Stimulated activated memory B cell treated with anti-CD40 and anti-IgM and Interleukin-4, amounts not matched to agents 10 μg/mL and 1 μg/mL and 100 μg/mL, for 72 hours (primary cell): ENCODE data around the gene HAUS3.

Source experiments
- ATAC-seq: fragments of 150-1000 bp; cut with Tn5 transposase; 2 replicates; pipeline ENCODE4 v1.10.0; 2021
- H3K27ac Mint-ChIP-seq: one replicate; pipeline ENCODE4 v1.8.0; 2022; ENCODE audit warnings: mild to moderate bottlenecking, mixed read lengths
- H3K27me3 Mint-ChIP-seq: one replicate; pipeline ENCODE4 v1.8.0; 2022; ENCODE audit warnings: mixed read lengths
- H3K36me3 Mint-ChIP-seq: one replicate; pipeline ENCODE4 v1.8.0; 2022; ENCODE audit warnings: mixed read lengths
- H3K4me1 Mint-ChIP-seq: one replicate; pipeline ENCODE4 v1.8.0; 2022; ENCODE audit warnings: mixed read lengths
- H3K4me3 Mint-ChIP-seq: one replicate; pipeline ENCODE4 v1.8.0; 2022; ENCODE audit warnings: mild to moderate bottlenecking, moderate library complexity, mixed read lengths
- H3K9me3 Mint-ChIP-seq: one replicate; pipeline ENCODE4 v1.8.0; 2022; ENCODE audit warnings: mixed read lengths

Gene HAUS3

GRCh38 chr4:2269618-2270163, 27.8 kb upstream of the HAUS3 start:
- no peak overlapping the region for H3K27ac Mint-ChIP-seq

GRCh38 chr4:2269206-2269531, 27.2 kb upstream of the HAUS3 start:
- Mint-ChIP-seq H3K9me3 (no peaks in the 10 kb centered on the region), H3K27me3 (no peaks in the 10 kb centered on the region), H3K36me3 (no peaks in the 10 kb centered on the region), H3K4me3 (no peak overlapping the region), H3K27ac (no peak overlapping the region), H3K4me1 (peaks cover under 1% of the 10 kb centered on the region)
- no peak for ATAC-seq

More at GRCh38 chr4:2269618-2270163, 27.8 kb upstream of the HAUS3 start:
- no peaks in the 10 kb centered on the region for H3K36me3 Mint-ChIP-seq
- no peaks in the 10 kb centered on the region for H3K9me3 Mint-ChIP-seq
- H3K4me3 Mint-ChIP-seq, result no peak overlapping the region
- H3K27me3 Mint-ChIP-seq, result no peaks in the 10 kb centered on the region
- no peak for ATAC-seq
- H3K4me1 Mint-ChIP-seq, result no peaks in the 10 kb centered on the region

DNA sequence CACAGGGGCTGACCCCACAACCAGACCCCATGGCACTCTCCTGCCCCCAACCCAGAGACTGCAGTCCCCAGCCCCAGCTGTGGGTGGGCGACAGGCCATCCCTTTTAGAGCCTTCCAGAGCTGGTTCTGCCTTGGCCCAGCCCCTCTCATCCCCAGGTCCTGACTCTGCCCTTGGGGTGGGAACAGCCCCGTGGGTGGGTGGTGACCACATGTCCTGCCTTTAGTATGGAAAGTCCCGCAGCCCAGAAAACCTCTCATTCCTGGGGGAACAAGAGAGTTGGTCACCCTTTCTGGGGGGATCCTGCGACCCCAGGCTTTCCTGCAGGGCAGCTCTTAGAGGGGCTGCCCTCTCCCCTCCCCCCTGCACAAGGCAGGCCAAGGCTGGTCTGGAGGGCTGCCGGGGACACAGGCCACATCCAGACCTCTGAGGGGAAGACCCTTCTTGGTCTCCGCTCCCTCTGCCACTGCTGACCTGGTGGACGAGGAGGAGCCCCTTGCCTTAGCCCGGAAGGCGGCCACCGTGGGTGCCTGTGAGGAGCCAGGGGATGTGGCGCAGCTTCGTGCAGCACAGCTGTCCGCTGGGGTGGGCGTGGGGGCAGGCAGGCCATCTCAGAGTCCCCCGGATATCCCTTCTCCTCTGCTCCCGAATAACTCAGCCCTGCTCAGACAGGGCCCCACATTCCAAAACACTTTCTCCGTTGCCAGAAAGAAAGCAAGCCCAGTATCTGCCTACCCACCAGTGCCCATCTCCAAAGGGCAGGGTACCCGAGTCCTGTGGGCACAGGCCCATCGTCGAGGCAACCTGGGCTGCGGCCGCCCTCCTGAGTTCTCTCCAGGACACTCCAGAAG, 26.7 kb upstream of the HAUS3 start:
- H3K36me3 Mint-ChIP-seq, result no peaks in the 10 kb centered on the region

GRCh38 chr4:2267841-2268240, 25.9 kb upstream of the HAUS3 start:
- Mint-ChIP-seq H3K27me3 (no peaks in the 10 kb centered on the region), H3K4me3 (no peak overlapping the region), H3K9me3 (no peaks in the 10 kb centered on the region), H3K36me3 (no peaks in the 10 kb centered on the region), H3K4me1 (peaks cover 11% of the 10 kb centered on the region), H3K27ac (no peak overlapping the region)
- no peak for ATAC-seq

More for the DNA sequence above, 26.7 kb upstream of the HAUS3 start:
- H3K9me3 Mint-ChIP-seq, result no peaks in the 10 kb centered on the region
- ATAC-seq, result no peak
- no peak overlapping the region for H3K4me3 Mint-ChIP-seq
- H3K27ac Mint-ChIP-seq, result no peak overlapping the region
- peaks cover 7% of the 10 kb centered on the region for H3K4me1 Mint-ChIP-seq
- H3K27me3 Mint-ChIP-seq, result no peaks in the 10 kb centered on the region

GRCh38 chr4:2267320-2267811, 25.4 kb upstream of the HAUS3 start:
- H3K9me3 Mint-ChIP-seq, result no peaks in the 10 kb centered on the region
- peaks cover 11% of the 10 kb centered on the region for H3K4me1 Mint-ChIP-seq
- H3K27me3 Mint-ChIP-seq, result no peaks in the 10 kb centered on the region
- H3K36me3 Mint-ChIP-seq, result no peaks in the 10 kb centered on the region
- H3K4me3 Mint-ChIP-seq, result no peak overlapping the region
- H3K27ac Mint-ChIP-seq, result no peak overlapping the region
- no peak for ATAC-seq

- ATAC-seq, result no peak
- no peak overlapping the region for H3K4me3 Mint-ChIP-seq
- no peaks in the 10 kb centered on the region for H3K36me3 Mint-ChIP-seq
- no peaks in the 10 kb centered on the region for H3K27me3 Mint-ChIP-seq
- no peaks in the 10 kb centered on the region for H3K9me3 Mint-ChIP-seq
- no peak overlapping the region for H3K27ac Mint-ChIP-seq
- peaks cover 11% of the 10 kb centered on the region for H3K4me1 Mint-ChIP-seq
Observed at GRCh38 chr4:2266821-2267220, 24.9 kb upstream of the HAUS3 start.

DNA sequence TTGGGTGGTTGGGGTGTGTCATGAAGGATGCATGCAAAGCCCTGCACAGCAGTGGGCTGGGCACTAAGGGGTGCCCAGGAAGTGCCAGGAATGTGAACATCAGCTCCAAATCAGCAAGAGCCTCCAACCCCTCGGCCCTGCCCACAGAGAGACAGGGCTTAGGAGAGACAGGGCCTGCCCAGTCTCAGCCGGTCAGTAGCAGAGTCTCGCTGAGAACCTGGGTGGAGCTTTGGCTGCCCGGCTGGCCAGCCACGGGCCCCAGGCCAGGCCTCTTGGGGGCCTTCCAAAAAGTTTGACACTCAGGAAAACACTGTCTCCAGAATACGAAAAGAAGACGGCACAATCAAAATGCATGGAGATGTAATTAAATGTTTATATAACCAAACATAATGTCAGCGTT, 24.3 kb upstream of the HAUS3 start:
- Mint-ChIP-seq H3K4me3 (no peak overlapping the region), H3K27ac (no peak overlapping the region), H3K4me1 (peaks cover 11% of the 10 kb centered on the region), H3K9me3 (no peaks in the 10 kb centered on the region), H3K27me3 (no peaks in the 10 kb centered on the region), H3K36me3 (no peaks in the 10 kb centered on the region)
- no peak for ATAC-seq

GRCh38 chr4:2265113-2266110, 23.5 kb upstream of the HAUS3 start:
- Mint-ChIP-seq H3K4me1 (peaks cover 11% of the 10 kb centered on the region), H3K36me3 (no peaks in the 10 kb centered on the region), H3K27me3 (no peaks in the 10 kb centered on the region)

GRCh38 chr4:2264481-2265041, 22.6 kb upstream of the HAUS3 start:
- Mint-ChIP-seq H3K27ac (peak overlapping the region; percentile 85), H3K9me3 (no peaks in the 10 kb centered on the region), H3K4me1 (peaks cover 11% of the 10 kb centered on the region), H3K36me3 (no peaks in the 10 kb centered on the region), H3K4me3 (no peak overlapping the region), H3K27me3 (no peaks in the 10 kb centered on the region)
- no peak for ATAC-seq

More at GRCh38 chr4:2265113-2266110, 23.5 kb upstream of the HAUS3 start:
- Mint-ChIP-seq H3K4me3 (no peak overlapping the region), H3K9me3 (no peaks in the 10 kb centered on the region), H3K27ac (no peak overlapping the region)
- no peak for ATAC-seq

- no peak for ATAC-seq
- H3K4me3 Mint-ChIP-seq, result peak overlapping the region; percentile 75
Observed at GRCh38 chr4:2263926-2264321, 22.0 kb upstream of the HAUS3 start.

DNA sequence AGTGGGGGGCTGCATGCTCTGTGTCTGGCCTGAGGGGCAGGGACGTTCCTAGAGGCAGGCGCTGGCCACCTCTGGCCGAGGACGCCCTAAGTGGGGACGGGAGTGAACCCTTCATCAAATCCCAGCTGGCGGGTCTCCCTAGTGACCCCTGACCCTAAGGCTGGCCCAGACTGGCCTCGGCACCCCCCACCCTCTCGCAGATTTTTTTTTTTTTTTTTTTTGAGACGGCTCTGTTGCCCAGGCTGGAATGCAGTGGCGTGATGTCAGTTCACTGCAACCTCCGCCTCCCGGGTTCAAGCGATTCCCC, 21.0 kb upstream of the HAUS3 start:
- ATAC-seq, result no peak
- Mint-ChIP-seq H3K4me1 (peaks cover 13% of the 10 kb centered on the region), H3K4me3 (peak overlapping the region; percentile 75), H3K27me3 (no peaks in the 10 kb centered on the region), H3K9me3 (no peaks in the 10 kb centered on the region), H3K36me3 (no peaks in the 10 kb centered on the region), H3K27ac (peak overlapping the region; percentile 85)

More at GRCh38 chr4:2263926-2264321, 22.0 kb upstream of the HAUS3 start:
- H3K27me3 Mint-ChIP-seq, result no peaks in the 10 kb centered on the region
- peaks cover 11% of the 10 kb centered on the region for H3K4me1 Mint-ChIP-seq
- no peaks in the 10 kb centered on the region for H3K36me3 Mint-ChIP-seq
- peak overlapping the region; percentile 85 for H3K27ac Mint-ChIP-seq
- H3K9me3 Mint-ChIP-seq, result no peaks in the 10 kb centered on the region

DNA sequence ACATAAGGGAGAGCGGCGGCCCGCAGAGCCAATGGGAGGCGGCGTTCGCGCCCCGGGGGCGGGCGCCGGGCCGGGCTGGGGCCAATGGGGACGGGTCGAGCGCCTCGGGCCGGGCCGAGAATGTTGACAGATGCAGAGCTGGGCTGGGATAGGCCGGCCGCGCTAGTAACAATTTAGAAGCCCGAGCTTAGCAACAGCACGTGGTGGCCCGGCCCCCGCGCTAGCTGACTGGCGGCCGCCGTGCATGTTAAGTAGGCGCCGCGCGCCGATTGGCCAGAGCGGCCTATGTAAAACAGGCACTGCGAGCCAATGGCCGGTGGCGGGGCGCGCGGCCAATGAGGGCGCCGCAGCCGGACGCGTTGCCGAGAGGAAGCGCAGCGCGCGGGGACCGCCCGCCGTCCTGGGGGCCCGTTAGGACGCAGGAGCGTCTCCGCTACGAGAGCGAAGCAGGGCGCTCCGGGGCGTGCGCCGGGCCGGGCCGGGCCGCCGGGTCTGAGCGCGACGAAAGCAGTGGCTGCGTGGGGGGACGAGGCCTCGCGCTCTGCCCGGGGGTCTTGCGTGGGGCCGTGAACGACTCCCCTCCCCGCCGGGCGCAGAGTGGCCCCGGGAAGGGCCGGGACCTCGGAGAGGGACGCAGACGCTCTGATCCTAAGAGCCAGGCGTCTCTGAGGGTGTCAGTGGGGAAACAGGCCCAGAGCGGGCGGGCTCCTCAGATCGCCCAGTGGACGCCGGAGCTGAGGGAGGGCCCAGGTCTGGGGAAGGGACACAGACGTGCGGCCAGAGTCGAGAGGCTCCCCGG, 20.4 kb upstream of the HAUS3 start:
- ATAC-seq, result peak; percentile 96
- H3K4me3 Mint-ChIP-seq, result peak overlapping the region; percentile 75
- H3K27me3 Mint-ChIP-seq, result no peaks in the 10 kb centered on the region
- peak overlapping the region; percentile 85 for H3K27ac Mint-ChIP-seq
- no peaks in the 10 kb centered on the region for H3K9me3 Mint-ChIP-seq
- H3K36me3 Mint-ChIP-seq, result no peaks in the 10 kb centered on the region
- H3K4me1 Mint-ChIP-seq, result peaks cover 18% of the 10 kb centered on the region

GRCh38 chr4:2261853-2262144, 19.9 kb upstream of the HAUS3 start, which contains the start of gene MXD4:
TSS of gene MXD4 (minus strand) at chr4:2262109. CDS start at chr4:2261980, 129 bp downstream.
- peak within 1 kb of the TSS; percentile 83 for H3K4me3 Mint-ChIP-seq
- H3K4me1 Mint-ChIP-seq, result peaks cover 24% of the 10 kb centered on the region
- no peaks in the 10 kb centered on the region for H3K27me3 Mint-ChIP-seq
- peak within 1 kb of the TSS; percentile 85 for H3K27ac Mint-ChIP-seq
- H3K36me3 Mint-ChIP-seq, result no peaks in the 10 kb centered on the region
- no peaks in the 10 kb centered on the region for H3K9me3 Mint-ChIP-seq
- peak; percentile 0 for ATAC-seq

DNA sequence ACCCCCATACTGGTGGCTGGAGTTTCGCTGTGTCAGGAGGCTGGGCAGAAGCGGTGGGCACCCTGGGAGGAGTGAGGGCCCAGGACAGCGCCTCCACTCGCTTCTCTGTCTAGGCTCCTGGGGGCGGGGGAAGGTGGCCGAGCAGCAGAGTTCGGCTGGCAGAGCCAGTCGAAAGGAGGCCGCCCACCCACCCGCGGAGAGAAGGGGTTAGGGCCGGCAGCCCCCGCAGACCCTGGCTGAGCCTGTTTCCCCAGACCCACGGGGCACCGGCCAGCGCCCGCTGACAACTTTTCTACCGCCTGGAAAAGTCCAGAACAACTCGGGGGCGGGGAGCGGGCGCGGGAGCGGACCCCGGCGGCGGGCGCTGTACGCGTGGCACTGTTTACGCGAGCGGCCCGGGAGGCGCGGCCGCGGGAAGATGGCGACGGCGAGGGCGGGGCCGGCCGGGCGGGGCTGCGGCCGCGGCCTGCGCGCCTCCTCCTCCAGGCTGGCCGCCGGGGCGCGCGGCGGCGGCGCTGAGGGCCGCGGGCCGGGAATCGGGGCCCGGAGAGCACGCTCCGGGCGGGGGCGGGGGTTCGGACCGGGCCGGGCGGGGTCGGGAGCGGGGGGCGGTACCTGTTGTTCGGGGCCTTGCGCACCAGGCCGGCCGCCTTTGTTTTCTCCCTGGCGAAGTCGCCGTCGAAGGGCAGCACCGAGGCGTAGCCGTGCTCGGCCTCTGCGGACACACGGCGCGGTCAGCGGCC, 19.4 kb upstream of the HAUS3 start:
- peak overlapping the region; percentile 85 for H3K27ac Mint-ChIP-seq
- ATAC-seq, result peak; percentile 45
- no peaks in the 10 kb centered on the region for H3K27me3 Mint-ChIP-seq
- no peaks in the 10 kb centered on the region for H3K36me3 Mint-ChIP-seq
- peak overlapping the region; percentile 83 for H3K4me3 Mint-ChIP-seq
- no peaks in the 10 kb centered on the region for H3K9me3 Mint-ChIP-seq
- peaks cover 29% of the 10 kb centered on the region for H3K4me1 Mint-ChIP-seq
